NCI-H82 treated with DMSO at 0.1 percent for 48 hours (cell line): Measurements from ENCODE around the gene CASP8AP2.
"Not testable (repeated sequence)": the region's sequence is repeated elsewhere in the genome, so short reads cannot be mapped to it uniquely, and the experiment has no call there.

Experiments
- DNase-seq: peaks from one replicate; lab custom pipeline; 2025; ENCODE audit not compliant: unreplicated experiment; lab: John Stamatoyannopoulos, UW

Gene CASP8AP2

DNA sequence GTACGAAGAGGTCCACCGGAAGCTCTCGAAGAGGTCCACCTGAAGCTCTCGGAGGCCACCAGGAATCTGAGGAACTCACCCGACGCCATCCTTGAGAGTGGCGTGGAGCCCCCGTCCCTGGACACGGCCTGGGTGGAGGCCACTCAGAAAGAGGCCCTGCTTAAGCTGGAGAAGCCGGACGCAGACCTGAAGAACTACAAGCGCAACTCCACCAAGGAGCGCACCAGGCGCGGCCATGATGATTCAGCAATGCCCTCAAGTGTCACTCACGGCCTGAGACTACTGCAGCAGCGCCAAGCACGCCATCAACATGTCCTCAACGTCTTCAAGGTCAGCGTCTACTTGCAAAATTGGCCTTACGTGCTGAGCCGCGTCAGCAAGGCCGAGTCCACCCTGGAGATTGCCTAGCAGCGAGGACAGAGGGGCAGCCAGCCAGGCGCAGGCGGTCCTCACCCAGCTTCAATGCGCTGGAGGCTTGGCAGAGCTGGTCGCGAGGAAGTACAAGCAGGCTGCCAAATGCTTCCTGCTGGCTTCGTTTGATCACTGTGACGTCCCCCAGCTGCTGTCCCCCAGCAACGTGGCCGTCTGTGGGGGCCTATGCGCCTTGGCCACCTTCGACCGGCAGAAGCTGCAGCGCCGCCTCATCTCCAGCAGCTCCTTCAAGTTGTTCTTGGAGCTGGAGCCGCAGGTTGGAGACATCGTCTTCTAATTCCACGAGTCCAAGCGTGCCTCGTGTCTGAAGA, 56.9 kb downstream of the CASP8AP2 start:
- DNase-seq = no peak

GRCh38 chr6:89887452-89888137, 57.9 kb downstream of the CASP8AP2 start:
- DNase-seq = no peak

- no peak for DNase-seq
Observed at GRCh38 chr6:89888138-89888514, 58.4 kb downstream of the CASP8AP2 start.

GRCh38 chr6:89888871-89889270, 59.2 kb downstream of the CASP8AP2 start:
- no peak for DNase-seq

- DNase-seq = peak; percentile 21
Observed at GRCh38 chr6:89890845-89891528, 61.3 kb downstream of the CASP8AP2 start.

GRCh38 chr6:89892577-89892976, 62.9 kb downstream of the CASP8AP2 start:
- DNase-seq = not testable (repeated sequence)

DNA sequence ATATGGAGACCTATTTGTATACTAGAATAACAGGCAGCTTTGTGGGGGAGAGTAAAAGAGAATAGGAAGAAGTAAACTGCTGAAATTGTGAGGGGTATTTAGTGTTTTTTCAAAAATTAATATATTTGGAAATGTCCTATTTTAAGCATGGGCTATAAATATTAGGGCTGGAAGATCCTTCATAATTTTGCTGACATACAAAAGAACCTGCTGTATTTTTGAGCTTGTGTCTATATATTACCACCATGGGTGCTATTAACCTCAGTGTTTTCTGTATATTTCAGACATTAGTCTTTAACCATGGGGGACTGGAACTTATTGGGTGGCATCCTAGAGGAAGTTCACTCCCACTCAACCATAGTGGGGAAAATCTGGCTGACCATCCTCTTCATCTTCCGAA, 64.5 kb downstream of the CASP8AP2 start, which contains the start of gene GJA10:
Gene GJA10 (plus strand): TSS at position 301 of the 400 bp plus-strand sequence. CDS start 0 bp downstream, at position 301.
- no peak for DNase-seq

GRCh38 chr6:89895276-89895874, 65.7 kb downstream of the CASP8AP2 start:
- DNase-seq = no peak

DNA sequence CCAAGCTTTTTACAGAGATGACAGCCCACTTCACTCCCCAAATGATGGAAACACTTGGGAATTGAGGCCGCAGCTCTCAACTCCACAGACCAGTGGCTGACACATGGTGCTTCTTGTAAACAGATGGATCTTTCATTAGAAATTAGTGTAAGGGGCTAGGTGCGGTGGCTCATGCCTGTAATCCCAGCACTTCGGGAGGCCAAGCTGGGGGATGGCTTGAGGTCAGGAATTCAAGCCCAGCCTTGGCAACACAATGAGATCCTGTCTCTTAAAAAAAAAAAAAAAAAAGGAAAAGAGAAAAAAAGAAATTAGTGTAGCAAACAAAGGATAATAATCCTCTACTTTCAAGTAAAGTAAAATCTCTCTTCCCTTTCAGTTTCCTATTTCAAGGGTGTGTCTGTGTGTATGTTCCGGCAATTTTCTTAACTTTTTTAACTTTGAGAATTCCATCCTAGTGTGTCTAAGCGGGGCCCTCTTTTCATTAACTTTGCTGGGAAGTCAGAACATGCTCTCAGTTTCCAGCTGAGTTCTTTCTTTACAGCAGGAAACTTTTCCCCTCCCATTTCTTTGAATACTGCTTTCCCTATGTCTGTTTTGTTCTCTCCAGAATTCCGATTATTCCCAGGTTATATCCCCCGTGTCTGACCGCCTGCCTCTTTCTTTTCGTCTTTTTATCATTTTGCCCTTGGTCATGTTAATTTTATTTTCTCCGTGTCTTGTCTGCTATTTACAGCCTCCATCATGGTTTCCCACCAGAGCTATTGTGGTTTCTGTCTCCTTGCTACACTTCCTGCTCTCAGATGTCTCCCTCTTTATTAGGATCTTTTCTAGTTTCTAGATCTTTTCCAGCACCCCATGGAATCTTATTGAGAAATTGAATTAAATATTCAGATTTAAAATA, 80.6 kb downstream of the CASP8AP2 start:
- not testable (repeated sequence) for DNase-seq

DNA sequence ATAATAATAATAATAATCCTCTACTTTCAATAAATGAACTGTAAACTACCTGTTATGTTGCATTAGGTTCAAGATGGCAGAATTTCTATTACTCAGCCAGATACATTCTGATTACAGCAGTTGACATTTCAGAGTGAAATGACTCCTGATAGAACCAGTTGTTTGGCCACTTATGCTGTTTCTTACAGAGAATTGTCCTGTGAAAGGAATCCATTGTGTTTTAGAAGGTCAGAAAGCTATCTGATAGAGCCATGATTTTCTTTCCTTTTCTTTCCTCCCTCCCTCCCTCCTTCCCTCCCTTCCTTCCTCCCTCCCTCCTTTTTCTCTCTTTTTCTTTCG, 81.2 kb downstream of the CASP8AP2 start:
- no peak for DNase-seq

DNA sequence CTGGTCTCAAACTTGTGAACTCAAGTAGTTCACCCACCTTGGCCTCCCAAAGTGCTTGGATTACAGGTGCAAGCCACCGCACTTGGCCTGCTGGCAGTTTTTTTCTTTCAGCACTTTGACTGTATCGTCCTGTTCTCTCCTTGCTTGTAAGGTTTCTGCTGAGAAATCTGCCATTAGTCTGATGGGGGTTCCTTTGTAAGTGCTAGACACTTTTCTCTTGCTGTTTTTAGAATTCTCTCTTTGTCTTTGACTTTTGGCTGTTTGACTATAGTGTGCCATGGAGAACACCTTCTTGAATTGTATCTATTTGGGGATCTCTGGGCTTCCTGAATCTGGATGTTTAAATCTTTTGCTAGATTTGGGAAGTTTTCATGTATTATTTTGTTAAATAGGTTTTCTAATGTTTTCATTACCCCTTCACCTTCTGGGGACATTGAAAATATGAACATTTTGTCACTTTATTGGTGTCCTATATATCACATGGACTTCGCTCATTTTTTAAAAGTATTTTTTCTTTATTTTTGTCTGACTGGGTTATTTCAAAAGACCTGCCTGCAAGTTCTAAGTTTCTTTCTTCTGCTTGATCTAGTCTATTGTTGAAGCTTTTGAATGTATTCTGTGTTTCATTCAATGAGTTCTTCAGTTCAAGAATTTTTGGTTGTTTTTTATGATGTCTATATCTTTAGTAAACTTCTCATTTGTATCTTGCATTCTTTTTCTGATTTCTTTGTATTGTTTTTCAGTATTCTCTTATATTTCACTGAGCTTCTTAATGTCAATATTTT, 86.6 kb downstream of the CASP8AP2 start:
- no peak for DNase-seq

- DNase-seq = no peak
Observed at GRCh38 chr6:89917216-89917615, 87.5 kb downstream of the CASP8AP2 start.

- no peak for DNase-seq
Observed at GRCh38 chr6:89917801-89918366, 88.2 kb downstream of the CASP8AP2 start.
